ENCODE measurements around the gene RASA4B.
"Not testable (repeated sequence)": the region's sequence is repeated elsewhere in the genome, so short reads cannot be mapped to it uniquely, and the experiment has no call there.

- TF ChIP-seq EZH2phosphoT487 (IDR thresholded peaks at IDR 0.05; ENCODE audit: insufficient read depth, low read depth); EZH2 (IDR thresholded peaks at IDR 0.05; ENCODE audit: insufficient read depth, poor library complexity, severe bottlenecking): not testable (repeated sequence)
Measured at GRCh38 chr7:102514881-102515721, 2.5 kb downstream of the RASA4B start.
